ENCODE data around the gene RAG2.

Gene RAG2

GRCh38 chr11:36620246-36620645 is 22.2 kb upstream of the RAG2 start:
- no peaks in the 10 kb centered on the region for H4K20me1 ChIP-seq (ENCODE audit: insufficient read depth, low read length)
- peak overlapping the region in 1 of 2 experiments; percentile 43; a peak in 2 of 4 replicates for H3K4me3 ChIP-seq (ENCODE audit: low read depth in 1 of 2, low read length in 2 of 2)
- peak overlapping the region; percentile 62 for H3K4me2 ChIP-seq (ENCODE audit: insufficient read depth, low read length)
- H3K9ac ChIP-seq (ENCODE audit: low read depth, low read length), result peak overlapping the region; percentile 59
- no peaks in the 10 kb centered on the region for H3K27me3 ChIP-seq (ENCODE audit: insufficient read depth, low read length, poor library complexity)
- no peak for ATAC-seq (ENCODE audit: insufficient read depth, low read depth)
- peaks cover 93% of the 10 kb centered on the region for H3K4me1 ChIP-seq (ENCODE audit: insufficient read depth, low read length)
- no peaks in the 10 kb centered on the region for H3K36me3 ChIP-seq (ENCODE audit: insufficient read depth, low read length)
- H3K9me3 ChIP-seq (ENCODE audit: insufficient read depth, low read length, severe bottlenecking), result no peaks in the 10 kb centered on the region
- TF ChIP-seq CTCF (IDR thresholded peaks at IDR 0.05; ENCODE audit: borderline replicate concordance, extremely low read depth, low read length, poor library complexity, severe bottlenecking), result no peak
- TF ChIP-seq EZH2 (IDR thresholded peaks at IDR 0.05; ENCODE audit: borderline replicate concordance, low read depth, low read length, severe bottlenecking), result no peak
- peaks cover 80% of the 10 kb centered on the region for H3K79me2 ChIP-seq (ENCODE audit: insufficient read depth, low read length)
- H3K27ac ChIP-seq (ENCODE audit: low read length), result peak overlapping the region; percentile 96
- no peak overlapping the region for H2AFZ ChIP-seq (ENCODE audit: low read depth, low read length)
- no peak for DNase-seq

- H3K36me3 ChIP-seq (ENCODE audit: insufficient read depth, low read length), result no peaks in the 10 kb centered on the region
- H3K27me3 ChIP-seq (ENCODE audit: insufficient read depth, low read length, poor library complexity), result no peaks in the 10 kb centered on the region
- H2AFZ ChIP-seq (ENCODE audit: low read depth, low read length), result no peak overlapping the region; the same call in 1 of the 2 replicates
- no peaks in the 10 kb centered on the region for H4K20me1 ChIP-seq (ENCODE audit: insufficient read depth, low read length)
- ATAC-seq (ENCODE audit: insufficient read depth, low read depth) (peak; percentile 60), DNase-seq (peak; percentile 83)
- peaks cover 77% of the 10 kb centered on the region for H3K79me2 ChIP-seq (ENCODE audit: insufficient read depth, low read length)
- peak overlapping the region; percentile 59 for H3K9ac ChIP-seq (ENCODE audit: low read depth, low read length)
- peak overlapping the region; percentile 62 for H3K4me2 ChIP-seq (ENCODE audit: insufficient read depth, low read length)
- H3K4me1 ChIP-seq (ENCODE audit: insufficient read depth, low read length), result peaks cover 88% of the 10 kb centered on the region
- peak overlapping the region; percentile 96 for H3K27ac ChIP-seq (ENCODE audit: low read length)
- no peak for TF ChIP-seq EZH2 (IDR thresholded peaks at IDR 0.05; ENCODE audit: borderline replicate concordance, low read depth, low read length, severe bottlenecking)
- TF ChIP-seq CTCF (IDR thresholded peaks at IDR 0.05; ENCODE audit: borderline replicate concordance, extremely low read depth, low read length, poor library complexity, severe bottlenecking), result no peak
- no peaks in the 10 kb centered on the region for H3K9me3 ChIP-seq (ENCODE audit: insufficient read depth, low read length, severe bottlenecking)
- H3K4me3 ChIP-seq (ENCODE audit: low read depth in 1 of 2, low read length in 2 of 2), result peak overlapping the region; percentile 3 to 43; a peak in 3 of 4 replicates
Measured at GRCh38 chr11:36619502-36619901, 21.5 kb upstream of the RAG2 start.

- Histone ChIP-seq H3K4me1 (ENCODE audit: insufficient read depth, low read length) (peaks cover 80% of the 10 kb centered on the region), H3K9me3 (ENCODE audit: insufficient read depth, low read length, severe bottlenecking) (no peaks in the 10 kb centered on the region), H2AFZ (ENCODE audit: low read depth, low read length) (no peak overlapping the region; the same call in 1 of the 2 replicates), H3K9ac (ENCODE audit: low read depth, low read length) (peak overlapping the region; percentile 59), H3K4me3 (ENCODE audit: low read depth in 1 of 2, low read length in 2 of 2) (peak overlapping the region in 1 of 2 experiments; percentile 43; a peak in 2 of 4 replicates), H3K27me3 (ENCODE audit: insufficient read depth, low read length, poor library complexity) (no peaks in the 10 kb centered on the region), H3K36me3 (ENCODE audit: insufficient read depth, low read length) (no peaks in the 10 kb centered on the region), H3K4me2 (ENCODE audit: insufficient read depth, low read length) (peak overlapping the region; percentile 62), H3K27ac (ENCODE audit: low read length) (peak overlapping the region; percentile 96), H3K79me2 (ENCODE audit: insufficient read depth, low read length) (peaks cover 69% of the 10 kb centered on the region), H4K20me1 (ENCODE audit: insufficient read depth, low read length) (no peaks in the 10 kb centered on the region)
- DNase-seq (peak; percentile 60), ATAC-seq (ENCODE audit: insufficient read depth, low read depth) (peak; percentile 74)
- TF ChIP-seq EZH2 (IDR thresholded peaks at IDR 0.05; ENCODE audit: borderline replicate concordance, low read depth, low read length, severe bottlenecking) (no peak), CTCF (IDR thresholded peaks at IDR 0.05; ENCODE audit: borderline replicate concordance, extremely low read depth, low read length, poor library complexity, severe bottlenecking) (no peak)
Measured at GRCh38 chr11:36618363-36619047, 20.5 kb upstream of the RAG2 start.
